GM12865 (cell line): ENCODE data around the gene EFCC1.

ENCODE experiments used
- DNase-seq: peaks from one replicate; pipeline ENCODE4 v3.0.0; 2010; ENCODE audit warnings: low read depth
- H3K4me3 ChIP-seq: 2 replicates; pipeline ENCODE4 v1.5.1; 2011; ENCODE audit warnings: mild to moderate bottlenecking, low read depth, low read length, control low read depth
- TF ChIP-seq, protein P1 (sequence below): IDR thresholded peaks from 2 replicates; pipeline ENCODE4 v1.5.1; 2011; ENCODE audit warnings: low read length, control low read depth, low read depth, inconsistent platforms; ENCODE audit not compliant: insufficient read depth; ENCODE audit errors: missing control alignments

The EFCC1 gene

DNA sequence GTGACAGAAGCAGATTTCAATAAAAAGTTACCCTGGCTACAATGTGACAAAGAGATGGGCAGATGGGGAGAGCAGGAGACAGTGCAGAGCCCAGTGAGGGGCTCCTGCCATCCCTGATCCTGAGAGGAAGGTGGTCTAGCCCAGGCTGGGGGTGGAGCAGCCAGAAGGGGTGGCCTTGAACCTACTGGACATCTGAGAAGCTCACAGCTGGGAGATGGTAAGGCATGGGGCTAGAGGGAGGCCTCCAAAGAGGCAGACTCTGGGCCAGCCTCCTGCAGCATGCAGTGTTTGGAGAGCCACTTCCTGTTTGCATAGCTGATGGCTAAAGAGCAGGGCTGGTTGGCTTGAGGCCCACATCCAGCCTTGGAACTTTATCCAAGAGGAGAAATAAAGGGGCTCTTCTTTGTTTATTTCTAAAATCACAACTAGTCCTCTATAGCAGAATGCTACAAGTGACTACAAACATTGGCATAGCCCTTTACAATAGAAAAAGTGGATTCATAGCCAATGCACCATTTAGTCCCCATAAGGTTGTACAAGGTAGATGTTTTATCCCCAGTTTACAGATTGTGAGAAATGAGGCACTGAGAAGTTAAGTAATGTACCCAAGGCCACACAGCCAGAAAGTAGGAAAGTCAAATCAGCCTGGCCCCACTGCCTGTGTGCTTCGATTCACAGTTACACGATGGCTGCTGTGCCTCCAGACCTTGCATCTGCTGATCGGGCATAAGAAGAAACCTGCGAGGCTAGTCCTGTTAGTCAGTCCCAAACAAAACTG lies 4.6 kb downstream of the EFCC1 start:
- no peak overlapping the region for H3K4me3 ChIP-seq
- TF ChIP-seq, protein P1, sequence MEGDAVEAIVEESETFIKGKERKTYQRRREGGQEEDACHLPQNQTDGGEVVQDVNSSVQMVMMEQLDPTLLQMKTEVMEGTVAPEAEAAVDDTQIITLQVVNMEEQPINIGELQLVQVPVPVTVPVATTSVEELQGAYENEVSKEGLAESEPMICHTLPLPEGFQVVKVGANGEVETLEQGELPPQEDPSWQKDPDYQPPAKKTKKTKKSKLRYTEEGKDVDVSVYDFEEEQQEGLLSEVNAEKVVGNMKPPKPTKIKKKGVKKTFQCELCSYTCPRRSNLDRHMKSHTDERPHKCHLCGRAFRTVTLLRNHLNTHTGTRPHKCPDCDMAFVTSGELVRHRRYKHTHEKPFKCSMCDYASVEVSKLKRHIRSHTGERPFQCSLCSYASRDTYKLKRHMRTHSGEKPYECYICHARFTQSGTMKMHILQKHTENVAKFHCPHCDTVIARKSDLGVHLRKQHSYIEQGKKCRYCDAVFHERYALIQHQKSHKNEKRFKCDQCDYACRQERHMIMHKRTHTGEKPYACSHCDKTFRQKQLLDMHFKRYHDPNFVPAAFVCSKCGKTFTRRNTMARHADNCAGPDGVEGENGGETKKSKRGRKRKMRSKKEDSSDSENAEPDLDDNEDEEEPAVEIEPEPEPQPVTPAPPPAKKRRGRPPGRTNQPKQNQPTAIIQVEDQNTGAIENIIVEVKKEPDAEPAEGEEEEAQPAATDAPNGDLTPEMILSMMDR: no peak
- no peak for DNase-seq

DNA sequence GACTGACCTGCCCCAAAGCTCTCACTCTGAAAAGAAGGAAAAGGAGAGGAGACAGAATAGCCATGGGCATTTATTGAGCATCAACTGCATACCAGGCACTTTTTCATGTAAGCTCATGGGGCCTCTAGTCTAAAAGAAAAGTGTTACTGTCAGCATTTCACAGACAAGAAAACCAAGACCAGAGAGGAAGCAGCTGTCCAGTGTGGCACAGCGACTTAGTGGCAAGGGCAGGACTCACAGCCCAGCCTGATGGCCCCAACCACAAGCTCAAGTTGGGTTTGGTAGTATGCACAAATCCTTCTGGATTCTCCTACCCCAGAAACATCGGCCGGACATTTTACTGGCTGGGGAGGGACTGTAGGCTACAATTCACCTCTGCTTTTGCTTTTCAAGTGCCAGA lies 5.8 kb downstream of the EFCC1 start:
- no peak for DNase-seq
- TF ChIP-seq, protein P1: no peak

DNA sequence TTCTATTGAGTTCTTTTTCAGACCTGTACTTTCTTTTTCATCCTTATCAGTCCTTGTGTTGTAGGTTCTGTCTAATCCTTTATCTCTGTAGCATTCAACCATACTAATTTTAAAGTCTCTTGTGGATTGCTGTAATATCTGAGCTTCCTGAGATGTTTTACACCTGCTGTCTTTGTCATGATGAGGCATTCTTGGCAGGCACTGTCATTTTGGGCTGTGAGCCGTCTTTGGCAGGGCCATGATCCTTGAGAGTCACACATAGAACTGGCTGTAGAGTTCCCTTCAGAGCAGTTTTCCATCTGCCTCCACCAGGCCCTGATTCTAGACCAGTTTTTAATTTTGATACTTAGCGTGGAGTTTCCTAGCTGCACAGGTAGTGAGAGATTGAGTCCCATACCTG lies 6.7 kb downstream of the EFCC1 start:
- no peak overlapping the region for H3K4me3 ChIP-seq
- TF ChIP-seq, protein P1: no peak
- no peak for DNase-seq

More for the DNA sequence above, 5.8 kb downstream of the EFCC1 start:
- no peak overlapping the region for H3K4me3 ChIP-seq

DNA sequence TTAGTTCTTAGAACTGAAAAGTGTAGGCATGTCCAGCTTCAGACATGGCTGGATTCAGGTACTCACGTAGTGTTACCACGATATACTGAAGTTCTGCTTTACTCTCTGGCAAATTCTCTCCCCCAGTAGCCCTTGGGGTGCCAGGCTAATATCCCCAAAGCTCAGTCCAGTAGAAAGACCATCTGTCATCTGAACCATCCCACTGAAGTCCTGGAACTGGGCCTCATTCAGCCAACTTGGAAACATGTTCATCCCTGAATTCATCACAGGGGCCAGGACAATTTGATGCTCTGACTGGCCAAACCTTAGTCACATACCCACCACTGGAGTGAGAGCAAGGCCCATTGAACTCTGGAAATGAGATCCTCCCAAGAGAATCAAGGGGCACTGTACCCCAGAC lies 8.2 kb downstream of the EFCC1 start:
- TF ChIP-seq, protein P1: no peak
- H3K4me3 ChIP-seq: no peak overlapping the region
- DNase-seq: no peak

DNA sequence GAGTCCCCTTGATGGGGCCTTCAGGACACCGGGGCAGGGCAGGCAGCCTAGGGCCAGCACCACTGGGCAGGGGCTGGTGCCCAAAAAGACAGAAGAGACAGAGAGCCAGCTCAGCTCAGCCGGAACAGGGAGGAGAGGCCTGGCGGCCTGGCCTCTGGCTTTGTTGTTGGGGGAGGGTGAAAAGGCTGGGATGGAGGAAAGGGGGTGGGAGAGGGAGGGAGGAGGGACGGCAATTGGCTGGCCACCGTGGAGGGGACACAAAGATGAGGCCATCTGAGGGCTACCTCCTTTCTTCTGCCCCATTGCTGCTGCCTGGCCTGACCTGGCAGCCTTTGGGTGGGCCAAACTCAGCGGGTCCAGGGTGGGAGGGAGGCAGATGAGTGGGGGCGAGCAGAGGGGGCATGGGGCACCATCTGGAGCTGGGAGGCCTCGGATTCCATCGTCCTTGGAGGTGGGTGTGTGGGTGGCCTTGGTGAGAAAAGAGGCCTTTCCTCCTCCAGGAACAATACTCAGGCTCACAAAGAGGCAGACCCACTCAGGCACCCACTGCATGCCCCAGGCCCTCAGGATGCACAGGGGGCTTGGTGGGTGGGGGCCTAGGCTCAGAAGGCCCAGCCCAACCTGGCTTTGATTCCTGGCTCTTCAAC lies 9.3 kb downstream of the EFCC1 start:
- DNase-seq: no peak
- H3K4me3 ChIP-seq: no peak overlapping the region
- TF ChIP-seq, protein P1: no peak

DNA sequence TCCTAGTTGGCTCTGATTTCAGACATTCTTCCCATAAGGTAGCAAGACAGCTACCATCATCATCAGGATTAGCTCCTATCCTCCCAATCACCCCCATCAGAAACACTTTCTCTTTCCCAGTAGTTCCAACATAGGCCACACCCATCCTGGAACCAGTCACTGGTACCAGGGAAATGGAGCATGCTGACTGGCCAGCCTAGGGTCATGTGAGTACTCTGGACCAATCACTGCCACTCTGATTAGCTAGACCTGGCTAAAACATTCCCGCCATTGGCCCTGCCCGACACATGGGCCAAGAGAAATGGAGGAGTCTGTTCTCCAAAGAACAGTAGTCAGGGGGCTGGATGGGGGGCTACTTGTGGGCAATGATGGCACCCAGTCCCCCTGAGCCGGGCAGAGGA lies 12.4 kb downstream of the EFCC1 start:
- TF ChIP-seq, protein P1: no peak
- H3K4me3 ChIP-seq: no peak overlapping the region
- no peak for DNase-seq
